BE2C (cell line): ENCODE results near the gene ROPN1B.

Experiments used
- DNase-seq: peaks from one replicate; pipeline ENCODE4 v3.0.0-alpha.2; 2020
- H3K27me3 ChIP-seq: fragments of 250-450 bp; sonication (Bioruptor Pico); 2 replicates; pipeline ENCODE4 v1.5.1; 2020; ENCODE audit warnings: mild to moderate bottlenecking
- H3K36me3 ChIP-seq: fragments of 250-450 bp; sonication (Bioruptor Pico); 2 replicates; pipeline ENCODE4 v1.5.1; 2020; ENCODE audit warnings: mild to moderate bottlenecking
- H3K4me1 ChIP-seq: fragments of 250-450 bp; sonication (Bioruptor Pico); 2 replicates; pipeline ENCODE4 v1.5.1; 2020
- H3K4me3 ChIP-seq: 2 replicates; pipeline ENCODE4 v1.5.1; 2011; ENCODE audit warnings: low read depth, low read length
- H3K9me3 ChIP-seq: fragments of 250-450 bp; sonication (Bioruptor Pico); 2 replicates; pipeline ENCODE4 v1.5.1; 2020
- CTCF ChIP-seq: IDR thresholded peaks from 2 replicates; pipeline ENCODE4 v1.5.1; 2012; ENCODE audit warnings: mild to moderate bottlenecking, low read depth, low read length

ROPN1B gene

GRCh38 chr3:126009181-126009580 lies 40.2 kb downstream of the ROPN1B start:
- DNase-seq: no peak
- H3K27me3 ChIP-seq: no peaks in the 10 kb centered on the region
- H3K4me1 ChIP-seq: no peaks in the 10 kb centered on the region
- no peak overlapping the region for H3K4me3 ChIP-seq
- H3K9me3 ChIP-seq: no peaks in the 10 kb centered on the region
- TF ChIP-seq CTCF: no peak
- no peaks in the 10 kb centered on the region for H3K36me3 ChIP-seq

- H3K4me3 ChIP-seq: no peak overlapping the region
- no peaks in the 10 kb centered on the region for H3K9me3 ChIP-seq
- DNase-seq: no peak
- H3K27me3 ChIP-seq: no peaks in the 10 kb centered on the region
- H3K4me1 ChIP-seq: no peaks in the 10 kb centered on the region
- H3K36me3 ChIP-seq: no peaks in the 10 kb centered on the region
- no peak for TF ChIP-seq CTCF
Observed at GRCh38 chr3:126013751-126014156, 44.8 kb downstream of the ROPN1B start.

- TF ChIP-seq CTCF: no peak
- H3K9me3 ChIP-seq: no peaks in the 10 kb centered on the region
- no peaks in the 10 kb centered on the region for H3K36me3 ChIP-seq
- H3K27me3 ChIP-seq: no peaks in the 10 kb centered on the region
- no peak for DNase-seq
- H3K4me1 ChIP-seq: no peaks in the 10 kb centered on the region
- no peak overlapping the region for H3K4me3 ChIP-seq
Observed at GRCh38 chr3:126014252-126014651, 45.3 kb downstream of the ROPN1B start.

- no peaks in the 10 kb centered on the region for H3K9me3 ChIP-seq
- no peaks in the 10 kb centered on the region for H3K27me3 ChIP-seq
- H3K4me3 ChIP-seq: no peak overlapping the region
- TF ChIP-seq CTCF: no peak
- no peak for DNase-seq
- no peaks in the 10 kb centered on the region for H3K36me3 ChIP-seq
- H3K4me1 ChIP-seq: no peaks in the 10 kb centered on the region
Observed at GRCh38 chr3:126015075-126015474, 46.1 kb downstream of the ROPN1B start.

- Histone ChIP-seq H3K4me1 (no peaks in the 10 kb centered on the region), H3K36me3 (no peaks in the 10 kb centered on the region), H3K27me3 (no peaks in the 10 kb centered on the region), H3K9me3 (no peaks in the 10 kb centered on the region), H3K4me3 (no peak overlapping the region)
- no peak for DNase-seq
- no peak for TF ChIP-seq CTCF
Observed at GRCh38 chr3:126016616-126017015, 47.6 kb downstream of the ROPN1B start.

GRCh38 chr3:126017362-126017761 lies 48.4 kb downstream of the ROPN1B start:
- no peaks in the 10 kb centered on the region for H3K9me3 ChIP-seq
- H3K4me3 ChIP-seq: no peak overlapping the region
- H3K36me3 ChIP-seq: no peaks in the 10 kb centered on the region
- no peaks in the 10 kb centered on the region for H3K27me3 ChIP-seq
- TF ChIP-seq CTCF: no peak
- DNase-seq: no peak
- H3K4me1 ChIP-seq: no peaks in the 10 kb centered on the region
